ENCODE results near the gene IL3RA.

GRCh38 chrX:1330605-1331004 is 6.0 kb upstream of the IL3RA start:
- TF ChIP-seq CTCF (IDR thresholded peaks at IDR 0.05; ENCODE audit: insufficient read depth, low read length, poor library complexity, severe bottlenecking): no peak
- TF ChIP-seq EZH2phosphoT487 (conservative IDR thresholded peaks at IDR 0.05; ENCODE audit: low read length): no peak
